Measurements from ENCODE around the gene DCTN3. TPM values are rescaled to one million over a fixed set of nuclear protein-coding genes. Genes with fewer than 3 reads are reported as not detected.

The DCTN3 gene
- total RNA-seq, 1 experiment from 2014 or later = 27.5 TPM

- H3K4me1 Mint-ChIP-seq = peaks cover 45% of the 10 kb centered on the region
- POLR2A ChIA-PET = no interaction called here
Observed at GRCh38 chr9:34650816-34651215, 30.5 kb upstream of the DCTN3 start.

GRCh38 chr9:34648673-34649072, 28.4 kb upstream of the DCTN3 start:
- no peak for ATAC-seq
- Mint-ChIP-seq H3K27me3 (ENCODE audit: low read depth) (no peaks in the 10 kb centered on the region), H3K27ac (no peak overlapping the region), H3K36me3 (peaks cover 18% of the 10 kb centered on the region), H3K9me3 (no peaks in the 10 kb centered on the region), H3K4me3 (peak overlapping the region; percentile 18; the same call in 1 of the 2 replicates), H3K4me1 (peaks cover 53% of the 10 kb centered on the region)
- POLR2A ChIA-PET = no interaction called here
- CTCF ChIA-PET = interaction anchor here (4.9 to 5.6 kb wide), 2 partner anchors 13 to 16 kb away, joined by 56 to 94 read pairs; partner anchors contain the start of gene SIGMAR1
- TF ChIP-seq MLX (CRISPR knock-in tag; IDR thresholded peaks at IDR 0.05) (no peak), ATF3 (CRISPR knock-in tag; conservative IDR thresholded peaks at IDR 0.05) (no peak), NFATC4 (CRISPR knock-in tag; IDR thresholded peaks at IDR 0.05) (no peak), ZNF138 (CRISPR knock-in tag; conservative IDR thresholded peaks at IDR 0.05) (no peak), FOXP4 (CRISPR knock-in tag; IDR thresholded peaks at IDR 0.05) (no peak), NR3C1 (CRISPR knock-in tag; conservative IDR thresholded peaks at IDR 0.05; ENCODE audit: low read depth) (no peak), TEAD4 (CRISPR knock-in tag; IDR thresholded peaks at IDR 0.05) (no peak), ATF1 (CRISPR knock-in tag; IDR thresholded peaks at IDR 0.05) (no peak), ELF4 (CRISPR knock-in tag; IDR thresholded peaks at IDR 0.05; ENCODE audit: low read depth) (no peak), ZNF317 (CRISPR knock-in tag; IDR thresholded peaks at IDR 0.05; ENCODE audit: borderline replicate concordance, low read depth) (no peak)
- TF ChIP-seq, protein P1, sequence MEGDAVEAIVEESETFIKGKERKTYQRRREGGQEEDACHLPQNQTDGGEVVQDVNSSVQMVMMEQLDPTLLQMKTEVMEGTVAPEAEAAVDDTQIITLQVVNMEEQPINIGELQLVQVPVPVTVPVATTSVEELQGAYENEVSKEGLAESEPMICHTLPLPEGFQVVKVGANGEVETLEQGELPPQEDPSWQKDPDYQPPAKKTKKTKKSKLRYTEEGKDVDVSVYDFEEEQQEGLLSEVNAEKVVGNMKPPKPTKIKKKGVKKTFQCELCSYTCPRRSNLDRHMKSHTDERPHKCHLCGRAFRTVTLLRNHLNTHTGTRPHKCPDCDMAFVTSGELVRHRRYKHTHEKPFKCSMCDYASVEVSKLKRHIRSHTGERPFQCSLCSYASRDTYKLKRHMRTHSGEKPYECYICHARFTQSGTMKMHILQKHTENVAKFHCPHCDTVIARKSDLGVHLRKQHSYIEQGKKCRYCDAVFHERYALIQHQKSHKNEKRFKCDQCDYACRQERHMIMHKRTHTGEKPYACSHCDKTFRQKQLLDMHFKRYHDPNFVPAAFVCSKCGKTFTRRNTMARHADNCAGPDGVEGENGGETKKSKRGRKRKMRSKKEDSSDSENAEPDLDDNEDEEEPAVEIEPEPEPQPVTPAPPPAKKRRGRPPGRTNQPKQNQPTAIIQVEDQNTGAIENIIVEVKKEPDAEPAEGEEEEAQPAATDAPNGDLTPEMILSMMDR (IDR thresholded peaks at IDR 0.05) = no peak
- TF ChIP-seq, protein P2, sequence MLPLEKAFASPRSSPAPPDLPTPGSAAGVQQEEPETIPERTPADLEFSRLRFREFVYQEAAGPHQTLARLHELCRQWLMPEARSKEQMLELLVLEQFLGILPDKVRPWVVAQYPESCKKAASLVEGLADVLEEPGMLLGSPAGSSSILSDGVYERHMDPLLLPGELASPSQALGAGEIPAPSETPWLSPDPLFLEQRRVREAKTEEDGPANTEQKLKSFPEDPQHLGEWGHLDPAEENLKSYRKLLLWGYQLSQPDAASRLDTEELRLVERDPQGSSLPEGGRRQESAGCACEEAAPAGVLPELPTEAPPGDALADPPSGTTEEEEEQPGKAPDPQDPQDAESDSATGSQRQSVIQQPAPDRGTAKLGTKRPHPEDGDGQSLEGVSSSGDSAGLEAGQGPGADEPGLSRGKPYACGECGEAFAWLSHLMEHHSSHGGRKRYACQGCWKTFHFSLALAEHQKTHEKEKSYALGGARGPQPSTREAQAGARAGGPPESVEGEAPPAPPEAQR (CRISPR knock-in tag; IDR thresholded peaks at IDR 0.05) = no peak
- TF ChIP-seq, protein P3, sequence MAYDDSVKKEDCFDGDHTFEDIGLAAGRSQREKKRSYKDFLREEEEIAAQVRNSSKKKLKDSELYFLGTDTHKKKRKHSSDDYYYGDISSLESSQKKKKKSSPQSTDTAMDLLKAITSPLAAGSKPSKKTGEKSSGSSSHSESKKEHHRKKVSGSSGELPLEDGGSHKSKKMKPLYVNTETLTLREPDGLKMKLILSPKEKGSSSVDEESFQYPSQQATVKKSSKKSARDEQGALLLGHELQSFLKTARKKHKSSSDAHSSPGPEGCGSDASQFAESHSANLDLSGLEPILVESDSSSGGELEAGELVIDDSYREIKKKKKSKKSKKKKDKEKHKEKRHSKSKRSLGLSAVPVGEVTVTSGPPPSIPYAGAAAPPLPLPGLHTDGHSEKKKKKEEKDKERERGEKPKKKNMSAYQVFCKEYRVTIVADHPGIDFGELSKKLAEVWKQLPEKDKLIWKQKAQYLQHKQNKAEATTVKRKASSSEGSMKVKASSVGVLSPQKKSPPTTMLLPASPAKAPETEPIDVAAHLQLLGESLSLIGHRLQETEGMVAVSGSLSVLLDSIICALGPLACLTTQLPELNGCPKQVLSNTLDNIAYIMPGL (CRISPR knock-in tag; IDR thresholded peaks at IDR 0.05) = no peak
- TF ChIP-seq, protein P4, sequence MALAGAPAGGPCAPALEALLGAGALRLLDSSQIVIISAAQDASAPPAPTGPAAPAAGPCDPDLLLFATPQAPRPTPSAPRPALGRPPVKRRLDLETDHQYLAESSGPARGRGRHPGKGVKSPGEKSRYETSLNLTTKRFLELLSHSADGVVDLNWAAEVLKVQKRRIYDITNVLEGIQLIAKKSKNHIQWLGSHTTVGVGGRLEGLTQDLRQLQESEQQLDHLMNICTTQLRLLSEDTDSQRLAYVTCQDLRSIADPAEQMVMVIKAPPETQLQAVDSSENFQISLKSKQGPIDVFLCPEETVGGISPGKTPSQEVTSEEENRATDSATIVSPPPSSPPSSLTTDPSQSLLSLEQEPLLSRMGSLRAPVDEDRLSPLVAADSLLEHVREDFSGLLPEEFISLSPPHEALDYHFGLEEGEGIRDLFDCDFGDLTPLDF (CRISPR knock-in tag; IDR thresholded peaks at IDR 0.05) = no peak
- no peak for DNase-seq (ENCODE audit: low spot score)

More at GRCh38 chr9:34650816-34651215, 30.5 kb upstream of the DCTN3 start:
- Mint-ChIP-seq H3K36me3 (peaks cover 18% of the 10 kb centered on the region), H3K4me3 (peak overlapping the region; percentile 81), H3K27me3 (ENCODE audit: low read depth) (no peaks in the 10 kb centered on the region), H3K27ac (no peak overlapping the region), H3K9me3 (no peaks in the 10 kb centered on the region)
- DNase-seq (ENCODE audit: low spot score) = no peak
- no peak for ATAC-seq
- TF ChIP-seq, protein P3 (CRISPR knock-in tag; IDR thresholded peaks at IDR 0.05) = no peak
- TF ChIP-seq ZNF396 (CRISPR knock-in tag; IDR thresholded peaks at IDR 0.05; ENCODE audit: borderline replicate concordance) (no peak), RELA (CRISPR knock-in tag; IDR thresholded peaks at IDR 0.05; ENCODE audit: borderline replicate concordance) (peak; percentile 35; the same call in 1 of the 2 replicates), JAZF1 (CRISPR knock-in tag; IDR thresholded peaks at IDR 0.05) (no peak)
- CTCF ChIA-PET = interaction anchor here (1.9 to 4.2 kb wide), 2 partner anchors 13 to 14 kb away, joined by 14 to 31 read pairs; partner anchors contain the start of gene SIGMAR1
